AG09309 (cell line): ENCODE data around the gene FAM83C.

ENCODE experiments used
- DNase-seq: peaks from one replicate; pipeline ENCODE4 v3.0.0-alpha.2; 2010; ENCODE audit warnings: low read depth
- H3K4me3 ChIP-seq: 2 replicates; pipeline ENCODE4 v1.5.1; 2011; ENCODE audit warnings: mild to moderate bottlenecking, low read depth, low read length, moderate library complexity; ENCODE audit not compliant: control insufficient read depth
- TF ChIP-seq, protein P1 (sequence below): IDR thresholded peaks from 2 replicates; pipeline ENCODE4 v1.5.1; 2011; ENCODE audit warnings: mild to moderate bottlenecking, low read depth, low read length, inconsistent platforms; ENCODE audit not compliant: insufficient read depth, control insufficient read depth; ENCODE audit errors: missing control alignments

The FAM83C gene

DNA sequence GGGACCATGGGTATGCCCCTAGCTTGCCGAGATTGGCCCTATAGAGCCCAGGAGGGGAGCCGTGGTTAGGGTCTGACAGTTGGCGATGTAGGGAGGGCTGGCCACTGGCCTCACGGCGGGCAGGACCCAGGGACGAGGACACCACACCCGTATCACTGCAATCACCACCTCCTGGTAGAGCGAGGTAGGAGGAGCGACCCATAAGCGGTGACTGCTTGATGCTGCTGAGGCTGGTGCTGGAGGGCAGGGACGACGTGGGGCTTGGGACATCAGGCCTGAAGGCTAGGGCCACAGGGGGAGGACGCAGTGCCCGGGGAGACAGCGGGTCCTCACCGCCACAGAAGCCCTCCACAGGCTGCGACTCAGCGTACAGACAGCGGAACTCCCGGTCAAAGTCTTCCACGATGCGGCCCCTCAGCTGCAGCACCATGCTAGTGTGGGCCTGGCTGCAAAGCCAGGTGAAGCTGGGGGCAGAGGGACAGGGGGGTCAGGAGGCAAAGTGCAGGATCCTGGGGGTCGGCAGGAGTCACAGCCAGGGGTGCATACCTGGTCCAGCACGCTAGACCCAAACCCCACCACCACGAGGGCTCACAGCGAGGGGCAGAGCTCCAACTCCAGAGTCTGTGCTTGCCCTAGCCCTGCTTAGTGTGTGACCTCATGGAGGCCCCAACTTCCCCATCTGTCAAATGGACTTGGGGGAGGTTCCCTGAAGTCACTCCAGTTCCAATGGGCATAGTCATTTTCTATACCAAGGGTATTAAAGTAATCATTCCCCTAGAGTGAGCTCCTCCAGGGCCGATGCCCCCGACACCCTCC lies 4.5 kb downstream of the FAM83C start:
- TF ChIP-seq, protein P1, sequence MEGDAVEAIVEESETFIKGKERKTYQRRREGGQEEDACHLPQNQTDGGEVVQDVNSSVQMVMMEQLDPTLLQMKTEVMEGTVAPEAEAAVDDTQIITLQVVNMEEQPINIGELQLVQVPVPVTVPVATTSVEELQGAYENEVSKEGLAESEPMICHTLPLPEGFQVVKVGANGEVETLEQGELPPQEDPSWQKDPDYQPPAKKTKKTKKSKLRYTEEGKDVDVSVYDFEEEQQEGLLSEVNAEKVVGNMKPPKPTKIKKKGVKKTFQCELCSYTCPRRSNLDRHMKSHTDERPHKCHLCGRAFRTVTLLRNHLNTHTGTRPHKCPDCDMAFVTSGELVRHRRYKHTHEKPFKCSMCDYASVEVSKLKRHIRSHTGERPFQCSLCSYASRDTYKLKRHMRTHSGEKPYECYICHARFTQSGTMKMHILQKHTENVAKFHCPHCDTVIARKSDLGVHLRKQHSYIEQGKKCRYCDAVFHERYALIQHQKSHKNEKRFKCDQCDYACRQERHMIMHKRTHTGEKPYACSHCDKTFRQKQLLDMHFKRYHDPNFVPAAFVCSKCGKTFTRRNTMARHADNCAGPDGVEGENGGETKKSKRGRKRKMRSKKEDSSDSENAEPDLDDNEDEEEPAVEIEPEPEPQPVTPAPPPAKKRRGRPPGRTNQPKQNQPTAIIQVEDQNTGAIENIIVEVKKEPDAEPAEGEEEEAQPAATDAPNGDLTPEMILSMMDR, result no peak
- no peak for DNase-seq

DNA sequence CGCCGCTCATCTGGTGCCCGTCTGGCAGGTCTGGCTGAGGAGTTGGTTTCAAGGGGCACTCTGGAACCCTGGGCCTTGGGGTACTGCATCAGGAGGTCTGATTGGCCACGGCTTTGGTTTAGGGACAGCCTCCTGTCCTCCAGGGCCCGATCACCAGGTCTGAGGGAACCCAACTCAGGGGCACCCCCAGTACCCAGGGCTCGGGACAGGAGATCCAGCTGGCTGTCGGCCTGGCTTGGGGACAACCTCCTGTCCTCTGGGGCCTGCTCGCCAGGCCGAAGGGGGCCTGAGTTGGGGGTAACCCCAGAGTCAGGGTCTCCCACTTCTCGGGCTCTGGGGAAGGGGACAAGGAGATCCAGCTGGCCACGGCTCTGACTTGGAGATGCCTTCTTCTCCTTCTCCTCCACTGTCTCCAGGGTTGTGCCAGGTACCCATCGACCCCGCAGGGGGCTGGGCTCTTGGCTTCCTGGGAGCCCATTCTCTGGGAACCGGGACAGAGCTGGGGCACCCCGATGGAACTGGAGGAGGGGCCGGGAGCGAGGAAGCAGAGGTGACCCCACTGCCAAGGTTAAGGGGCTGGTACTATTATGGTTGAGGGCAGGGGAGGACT lies 5.2 kb downstream of the FAM83C start:
- TF ChIP-seq, protein P1, result no peak
- H3K4me3 ChIP-seq, result no peak overlapping the region
- no peak for DNase-seq

More for the DNA sequence above, 4.5 kb downstream of the FAM83C start:
- no peak overlapping the region for H3K4me3 ChIP-seq

DNA sequence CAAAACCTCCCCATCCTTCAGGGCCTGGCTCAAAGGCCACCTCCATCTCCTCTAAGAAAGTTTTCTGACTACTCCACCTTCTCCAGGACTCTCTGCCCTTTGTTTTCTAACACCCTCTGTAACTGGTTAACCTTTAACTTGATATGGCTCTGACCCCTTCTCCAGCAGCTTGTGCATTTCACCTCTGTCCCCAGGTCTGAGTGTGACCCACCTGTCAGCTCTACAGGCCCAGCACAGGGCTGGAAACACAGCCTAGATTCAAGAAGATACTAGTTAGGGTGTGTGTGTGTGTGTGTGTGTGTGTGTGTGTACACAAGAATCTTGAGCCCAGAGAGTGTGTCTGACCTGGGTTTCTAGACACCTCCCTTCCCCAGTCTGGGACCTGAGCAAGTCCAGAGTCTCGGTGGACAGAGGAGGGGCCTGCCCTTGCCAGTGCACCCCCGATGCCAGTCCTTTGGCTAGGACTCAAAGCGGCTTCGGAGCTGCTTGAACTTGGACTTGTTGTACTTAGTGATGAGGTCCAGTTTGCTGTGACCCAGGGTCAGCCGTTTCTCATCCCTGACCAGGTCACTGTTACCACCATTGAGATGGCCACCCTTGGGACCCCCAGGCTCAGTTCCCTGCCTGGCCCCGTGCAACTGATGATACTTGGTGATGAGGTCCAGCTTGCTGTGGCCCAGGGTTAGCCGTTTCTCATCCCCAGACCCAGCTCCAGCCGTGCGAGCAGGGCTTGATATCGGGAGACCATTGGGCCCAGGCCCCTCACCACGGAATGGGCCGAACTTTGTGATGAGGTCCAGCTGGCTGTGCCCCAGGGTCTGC lies 5.9 kb downstream of the FAM83C start:
- H3K4me3 ChIP-seq, result no peak overlapping the region
- no peak for DNase-seq
- TF ChIP-seq, protein P1, result no peak

DNA sequence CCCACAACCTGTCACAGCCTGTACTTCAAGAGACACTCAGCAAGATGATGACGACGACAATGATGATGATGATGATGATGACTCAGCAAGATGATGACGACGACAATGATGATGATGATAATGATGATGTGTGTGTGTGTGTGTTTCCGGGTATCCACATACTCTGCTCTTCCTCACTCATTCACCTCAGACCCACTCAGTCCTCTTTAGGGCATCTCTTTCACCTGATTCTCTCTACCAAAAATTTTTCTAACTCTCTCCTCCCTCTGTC lies 6.5 kb downstream of the FAM83C start:
- no peak for DNase-seq
- TF ChIP-seq, protein P1, result no peak
- H3K4me3 ChIP-seq, result no peak overlapping the region

DNA sequence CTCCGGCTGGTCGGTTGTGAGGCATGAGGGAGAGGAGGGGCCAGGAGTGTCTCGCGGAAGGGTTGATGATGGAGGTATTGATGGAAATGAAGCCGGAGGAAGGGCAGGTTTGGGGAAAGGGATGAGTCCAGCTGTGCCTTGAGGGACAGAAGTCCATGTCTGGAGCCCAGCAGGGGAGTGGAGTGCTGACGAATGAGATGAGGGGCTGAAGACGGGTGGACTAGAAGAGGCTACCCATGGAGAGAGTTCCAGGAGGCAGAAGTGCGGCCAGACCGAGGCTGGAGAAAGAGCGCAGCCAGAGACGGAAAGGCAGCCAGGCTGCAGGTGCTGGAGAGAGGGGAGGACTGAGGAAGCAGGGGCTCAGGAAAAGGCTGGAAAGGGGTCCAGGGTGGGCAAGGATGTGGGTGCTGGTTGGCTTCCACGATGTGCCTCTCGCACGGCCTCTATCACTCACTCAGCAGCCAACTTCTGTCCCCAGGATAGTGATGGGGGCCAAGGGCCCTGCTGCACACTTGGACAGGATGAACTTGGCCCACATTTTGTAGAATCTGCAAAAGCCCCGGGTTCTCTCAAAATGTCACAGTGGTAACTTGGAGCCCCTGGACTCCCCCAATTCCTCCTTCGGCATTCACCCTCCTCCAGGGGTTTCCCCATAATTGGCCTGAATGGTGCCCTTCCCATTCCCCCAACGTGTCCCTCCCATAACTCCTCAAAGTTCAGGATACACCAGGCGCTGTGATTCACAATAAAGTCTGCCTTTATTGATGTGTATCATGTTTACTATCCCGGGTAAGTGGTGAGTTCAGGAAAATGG lies 7.0 kb downstream of the FAM83C start:
- peak overlapping the region; percentile 85 for H3K4me3 ChIP-seq
- DNase-seq, result no peak
- TF ChIP-seq, protein P1, result no peak
